Natural killer cell (primary cell): ENCODE results near the gene DOCK11. TPM values are rescaled to one million over a fixed set of nuclear protein-coding genes. Genes with fewer than 3 reads are reported as not detected.
"Not testable (repeated sequence)": the region's sequence is repeated elsewhere in the genome, so short reads cannot be mapped to it uniquely, and the experiment has no call there.

Experiments
- ATAC-seq, 3 donors: fragments of 150-1000 bp in 2 of 3; fragments of 200-7000 bp in 1 of 3; cut with Tn5 transposase; 1 replicate in 1 of 3; 2 replicates in 2 of 3; pipeline ENCODE4 v1.10.0; 2021; ENCODE audit warnings: mild to moderate bottlenecking in 2 of 3, moderate library complexity in 2 of 3
- DNase-seq, 2 donors: peaks; one replicate each; pipeline versions ENCODE4 v3.0.0 to v3.0.0-alpha.2; 2013 to 2021; ENCODE audit warnings: mixed read lengths in 1 of 2
- H3K27ac ChIP-seq: one replicate; pipeline ENCODE4 v1.5.1; 2013; ENCODE audit warnings: mild to moderate bottlenecking, low read length
- H3K27me3 ChIP-seq: one replicate; pipeline ENCODE4 v1.6.1; 2013; ENCODE audit warnings: low read length; ENCODE audit not compliant: control insufficient read depth, insufficient read depth
- H3K36me3 ChIP-seq: one replicate; pipeline ENCODE4 v1.6.1; 2013; ENCODE audit warnings: low read length; ENCODE audit not compliant: control insufficient read depth, insufficient read depth
- H3K4me1 ChIP-seq: one replicate; pipeline ENCODE4 v1.6.1; 2013; ENCODE audit warnings: low read length; ENCODE audit not compliant: control insufficient read depth, insufficient read depth
- H3K4me3 ChIP-seq: one replicate; pipeline ENCODE4 v1.5.1; 2013; ENCODE audit warnings: low read length
- H3K9me3 ChIP-seq: one replicate; pipeline ENCODE4 v1.6.1; 2013; ENCODE audit warnings: low read length; ENCODE audit not compliant: control insufficient read depth, insufficient read depth
- H3K27ac Mint-ChIP-seq, 2 donors: one replicate each; pipeline ENCODE4 v1.8.0; 2022; ENCODE audit warnings: mild to moderate bottlenecking in 2 of 2, mixed read lengths in 2 of 2, moderate library complexity in 1 of 2
- H3K27me3 Mint-ChIP-seq, 2 donors: one replicate each; pipeline ENCODE4 v1.8.0; 2022; ENCODE audit warnings: low read depth in 2 of 2, mixed read lengths in 2 of 2
- H3K36me3 Mint-ChIP-seq: one replicate; pipeline ENCODE4 v1.8.0; 2022; ENCODE audit warnings: mixed read lengths
- H3K4me1 Mint-ChIP-seq, 2 donors: one replicate each; pipeline ENCODE4 v1.8.0; 2022; ENCODE audit warnings: mixed read lengths in 2 of 2
- H3K4me3 Mint-ChIP-seq: one replicate; pipeline ENCODE4 v1.8.0; 2022; ENCODE audit warnings: mild to moderate bottlenecking, moderate library complexity, mixed read lengths
- H3K9me3 Mint-ChIP-seq, 2 donors: one replicate each; pipeline ENCODE4 v1.8.0; 2022; ENCODE audit warnings: mixed read lengths in 2 of 2
- WGBS: methylation state at CpG from one replicate; pipeline ENCODE4 v1.1.7; 2013; ENCODE audit warnings: missing lambda C conversion rate; ENCODE audit not compliant: insufficient coverage; 5-methylcytosine and 5-hydroxymethylcytosine counted together
- intact Hi-C: fragments of 100-400 bp; cut with micrococcal nuclease; formaldehyde crosslinking; loops from one replicate; pipeline ENCODE4 v1.14.2; 2022
- total RNA-seq, 4 donors: library from RNA; stranded (reverse); fragments of 120-200 nt in 1 of 4; gene quantifications; one replicate each; pipeline versions ENCODE4 v1.2.3 to v1.2.4, GENCODE V29; 2013 to 2022
- TF ChIP-seq, protein P1 (sequence below): fragments of 200-600 bp; IDR thresholded peaks from one replicate; pipeline ENCODE4 v1.8.0; 2022; ENCODE audit warnings: antibody characterized with exemption

Gene DOCK11
- total RNA-seq, 3 donors from 2014 or later (not counting 1 experiment from before 2014, with no cell fraction given), result 108 to 130 (median 117) TPM

DNA sequence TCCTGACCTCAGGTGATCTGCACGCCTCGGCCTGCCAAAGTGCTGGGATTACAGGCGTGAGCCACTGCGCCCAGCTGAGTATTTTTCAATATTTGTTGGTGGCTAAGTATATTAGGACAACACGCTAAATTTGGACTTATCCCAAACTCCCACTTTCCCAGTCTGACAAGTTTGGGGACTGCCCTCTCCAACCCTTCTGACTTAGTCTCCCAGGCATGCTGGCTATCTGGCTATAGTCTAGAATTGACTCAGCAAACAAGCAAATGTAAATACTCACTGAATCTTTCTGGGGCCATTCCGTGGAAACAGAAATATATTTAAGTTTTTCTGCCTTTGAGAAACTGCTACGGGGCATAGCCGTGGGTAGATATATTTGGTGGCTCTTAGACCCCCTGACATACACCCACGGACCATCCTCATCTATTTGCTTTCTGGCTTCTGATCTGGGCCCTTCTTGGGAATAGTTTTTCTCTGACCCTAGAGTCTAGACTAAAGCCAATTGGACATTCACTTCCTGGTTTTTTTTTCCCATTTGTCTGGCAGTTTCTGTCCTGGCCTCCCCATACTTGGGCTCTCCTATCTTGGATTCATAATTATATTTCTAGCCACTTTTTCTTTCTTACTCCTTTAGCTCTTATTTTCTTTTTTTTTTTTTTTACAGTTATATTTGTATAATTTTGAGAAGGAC lies 11.3 kb upstream of the DOCK11 start:
- H3K27me3 Mint-ChIP-seq, result no peaks in the 10 kb centered on the region
- Histone ChIP-seq H3K9me3 (no peaks in the 10 kb centered on the region), H3K27me3 (no peaks in the 10 kb centered on the region), H3K36me3 (no peaks in the 10 kb centered on the region), H3K27ac (no peak overlapping the region), H3K4me1 (no peaks in the 10 kb centered on the region), H3K4me3 (no peak overlapping the region)
- 96% methylated on average over 8 of the region's 9 CpGs for WGBS
- H3K36me3 Mint-ChIP-seq, result no peaks in the 10 kb centered on the region
- ATAC-seq, result no peak
- H3K4me1 Mint-ChIP-seq, result no peaks in the 10 kb centered on the region
- H3K27ac Mint-ChIP-seq, result no peak overlapping the region
- no peak for DNase-seq
- H3K4me3 Mint-ChIP-seq, result no peak overlapping the region
- TF ChIP-seq, protein P1, sequence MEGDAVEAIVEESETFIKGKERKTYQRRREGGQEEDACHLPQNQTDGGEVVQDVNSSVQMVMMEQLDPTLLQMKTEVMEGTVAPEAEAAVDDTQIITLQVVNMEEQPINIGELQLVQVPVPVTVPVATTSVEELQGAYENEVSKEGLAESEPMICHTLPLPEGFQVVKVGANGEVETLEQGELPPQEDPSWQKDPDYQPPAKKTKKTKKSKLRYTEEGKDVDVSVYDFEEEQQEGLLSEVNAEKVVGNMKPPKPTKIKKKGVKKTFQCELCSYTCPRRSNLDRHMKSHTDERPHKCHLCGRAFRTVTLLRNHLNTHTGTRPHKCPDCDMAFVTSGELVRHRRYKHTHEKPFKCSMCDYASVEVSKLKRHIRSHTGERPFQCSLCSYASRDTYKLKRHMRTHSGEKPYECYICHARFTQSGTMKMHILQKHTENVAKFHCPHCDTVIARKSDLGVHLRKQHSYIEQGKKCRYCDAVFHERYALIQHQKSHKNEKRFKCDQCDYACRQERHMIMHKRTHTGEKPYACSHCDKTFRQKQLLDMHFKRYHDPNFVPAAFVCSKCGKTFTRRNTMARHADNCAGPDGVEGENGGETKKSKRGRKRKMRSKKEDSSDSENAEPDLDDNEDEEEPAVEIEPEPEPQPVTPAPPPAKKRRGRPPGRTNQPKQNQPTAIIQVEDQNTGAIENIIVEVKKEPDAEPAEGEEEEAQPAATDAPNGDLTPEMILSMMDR, result no peak
- intact Hi-C loops, result no loop called here
- H3K9me3 Mint-ChIP-seq, result no peaks in the 10 kb centered on the region

DNA sequence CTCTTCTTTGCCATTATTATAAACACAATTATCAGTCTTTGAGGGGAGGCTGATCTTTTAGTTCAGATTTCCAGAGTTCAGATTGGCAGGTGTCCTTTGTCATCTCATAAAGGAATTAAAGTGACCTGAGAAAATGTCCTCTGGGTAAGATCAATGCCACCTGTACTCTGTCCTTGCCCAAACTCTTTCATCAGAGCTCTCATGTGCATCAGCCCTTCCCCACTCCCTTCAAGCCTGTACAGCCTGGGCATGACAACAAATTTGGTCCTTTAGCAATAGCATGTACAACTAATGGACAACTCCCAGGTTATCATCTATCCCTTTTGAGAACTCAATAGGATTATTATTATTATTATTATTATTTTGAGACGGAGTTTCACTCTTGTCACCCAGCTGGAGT lies 8.9 kb upstream of the DOCK11 start:
- H3K9me3 ChIP-seq, H3K27ac ChIP-seq, H3K36me3 ChIP-seq, H3K4me3 ChIP-seq, H3K4me1 ChIP-seq, H3K36me3 Mint-ChIP-seq, DNase-seq, intact Hi-C loops, H3K4me1 Mint-ChIP-seq, H3K27ac Mint-ChIP-seq, ATAC-seq, H3K27me3 ChIP-seq, H3K4me3 Mint-ChIP-seq, H3K9me3 Mint-ChIP-seq, H3K27me3 Mint-ChIP-seq: not testable (repeated sequence)
- WGBS, result 100% methylated on average over 1 of the region's 1 CpG

DNA sequence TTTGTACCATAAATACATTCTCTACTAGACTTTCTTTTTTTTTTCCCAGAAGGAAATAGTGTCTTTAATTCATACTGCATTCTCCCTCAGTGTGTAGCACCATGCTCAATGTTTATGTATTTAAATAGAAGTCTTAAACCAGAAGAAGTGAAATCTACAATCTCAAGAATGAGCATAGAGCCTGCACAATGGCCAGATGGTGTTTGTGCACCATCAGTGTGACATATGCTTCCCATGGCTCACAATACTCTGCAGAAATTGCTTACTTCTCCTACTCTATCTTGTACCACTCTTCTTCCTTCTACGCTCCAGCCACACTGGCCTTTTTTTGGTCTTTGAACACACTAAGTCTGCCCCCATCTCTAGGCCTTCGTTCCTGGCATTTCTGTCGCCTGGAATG lies 2.6 kb upstream of the DOCK11 start:
- intact Hi-C loops, result no loop called here
- no peak for DNase-seq

DNA sequence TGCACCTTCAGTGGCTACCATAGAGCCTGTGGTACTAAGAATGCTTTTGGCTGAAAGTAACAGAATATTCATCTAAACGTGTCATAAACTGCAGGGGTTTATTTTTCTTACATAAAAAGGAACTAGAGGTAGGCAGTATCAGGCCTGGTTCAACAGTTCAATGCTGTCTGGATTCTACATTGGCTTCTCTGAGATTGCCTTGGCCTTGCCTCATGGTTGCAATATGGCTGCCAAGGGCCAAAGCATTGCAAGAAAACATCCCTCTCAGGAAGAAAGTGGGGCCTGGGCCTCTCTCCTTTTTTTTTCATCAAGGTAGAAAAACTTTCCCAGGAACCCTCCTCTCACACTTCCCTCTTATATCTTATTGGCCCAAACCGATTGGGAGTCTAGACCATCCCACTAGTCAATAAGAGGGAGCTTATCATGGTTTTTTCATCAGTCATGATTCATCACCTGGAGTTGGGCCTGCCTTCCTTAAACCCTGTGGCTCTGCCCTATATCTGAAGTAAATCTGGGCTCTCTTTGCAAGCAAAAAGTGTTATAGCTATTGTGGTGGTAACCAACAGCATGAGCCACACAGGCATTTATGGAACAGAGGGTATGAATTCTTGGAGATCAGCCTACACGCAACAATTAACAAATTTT lies 1.8 kb upstream of the DOCK11 start:
- intact Hi-C loops, result no loop called here
- no peak overlapping the region for H3K4me3 Mint-ChIP-seq
- H3K36me3 ChIP-seq, result no peaks in the 10 kb centered on the region

More for the DNA sequence above, 2.6 kb upstream of the DOCK11 start:
- H3K27me3 ChIP-seq, result no peaks in the 10 kb centered on the region
- no peak overlapping the region for H3K27ac ChIP-seq
- peaks cover 16 to 31% of the 10 kb centered on the region in 2 donors for H3K4me1 Mint-ChIP-seq
- no peaks in the 10 kb centered on the region for H3K9me3 ChIP-seq
- no peaks in the 10 kb centered on the region for H3K36me3 ChIP-seq
- no peak overlapping the region for H3K4me3 Mint-ChIP-seq
- no peaks in the 10 kb centered on the region for H3K36me3 Mint-ChIP-seq
- H3K4me3 ChIP-seq, result no peak overlapping the region
- no peaks in the 10 kb centered on the region for H3K27me3 Mint-ChIP-seq
- no peaks in the 10 kb centered on the region for H3K9me3 Mint-ChIP-seq
- peaks cover 14% of the 10 kb centered on the region for H3K4me1 ChIP-seq
- 93% methylated on average over 3 of the region's 3 CpGs for WGBS
- TF ChIP-seq, protein P1, result no peak
- ATAC-seq, result no peak
- H3K27ac Mint-ChIP-seq, result no peak overlapping the region

More for the DNA sequence above, 1.8 kb upstream of the DOCK11 start:
- no peaks in the 10 kb centered on the region for H3K27me3 Mint-ChIP-seq
- peaks cover 23 to 37% of the 10 kb centered on the region in 2 donors for H3K4me1 Mint-ChIP-seq
- H3K27ac Mint-ChIP-seq, result peak overlapping the region; percentile 80 to 99
- Histone ChIP-seq H3K4me3 (no peak overlapping the region), H3K27ac (no peak overlapping the region), H3K4me1 (peaks cover 14% of the 10 kb centered on the region), H3K27me3 (no peaks in the 10 kb centered on the region), H3K9me3 (no peaks in the 10 kb centered on the region)
- no peaks in the 10 kb centered on the region for H3K36me3 Mint-ChIP-seq
- 96% methylated on average over 3 of the region's 3 CpGs for WGBS
- H3K9me3 Mint-ChIP-seq, result no peaks in the 10 kb centered on the region
- ATAC-seq, result no peak
- TF ChIP-seq, protein P1, result no peak
- no peak for DNase-seq
